ENCODE results near the gene AP2A2. TPM values are rescaled to one million over a fixed set of nuclear protein-coding genes. Genes with fewer than 3 reads are reported as not detected.

The AP2A2 gene
- total RNA-seq, 4 donors from 2014 or later = 70.5 to 130 (median 102) TPM

DNA sequence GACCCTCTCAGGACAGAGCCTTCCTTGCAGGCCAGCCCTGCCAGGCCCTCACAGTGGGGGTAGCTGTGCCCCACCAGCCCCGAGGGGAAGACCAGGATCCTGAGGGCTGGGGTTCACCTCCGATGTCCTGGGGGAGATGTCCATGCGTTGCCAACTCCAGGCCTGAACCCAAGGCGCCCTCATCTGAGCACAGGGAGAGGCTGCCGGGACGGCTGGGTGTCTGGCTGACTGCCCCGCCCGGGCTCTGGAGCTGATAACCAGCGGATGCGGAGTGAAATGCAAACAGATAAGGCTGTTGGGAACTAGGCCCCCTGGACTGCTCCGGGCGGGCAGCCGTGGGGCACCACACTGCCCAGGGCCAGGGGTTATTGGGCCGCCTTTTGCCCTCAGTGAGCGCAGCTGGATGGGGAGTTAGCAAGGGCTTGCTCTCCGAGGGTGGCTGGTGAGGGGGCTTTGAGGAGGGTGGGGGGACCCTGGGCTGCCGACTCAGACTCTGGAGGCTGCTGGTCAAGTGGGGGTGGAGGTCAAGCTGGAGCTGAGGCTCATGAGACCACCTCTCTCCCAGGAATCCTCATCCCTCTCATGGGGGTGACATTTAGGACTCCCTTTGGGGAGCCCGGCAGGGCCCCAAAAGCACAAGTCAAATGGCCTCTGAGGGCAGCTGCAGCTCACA is 116.4 kb downstream of the AP2A2 start:
- in situ Hi-C loops (cut with MboI; ENCODE audit: low pct_ligation_motif_present in 1 of 4, low pct_unique_long_range_greater_than_20kb in 1 of 4, low sequenced_read_pairs in 3 of 4) (loop anchor here in 3 of 4 donors (25.0 kb wide), 2 partner anchors 130 to 180 kb away; partner anchors contain the start of gene CHID1 (in 1 of the 3)), intact Hi-C loops (cut with DNase I; ENCODE audit: low total_unique reads) (no loop called here)
- peak; percentile 53 for DNase-seq
- TF ChIP-seq POLR2A (IDR thresholded peaks at IDR 0.05) = no peak
- Histone ChIP-seq H3K4me3 (no peak overlapping the region), H3K27ac (no peak overlapping the region), H3K4me1 (peaks cover 0 to 5% (median 2%) of the 10 kb centered on the region in 4 donors), H3K27me3 (peaks cover 49% of the 10 kb centered on the region), H3K9me3 (no peaks in the 10 kb centered on the region), H3K36me3 (no peaks in the 10 kb centered on the region)
- 54% methylated on average over 16 of the region's 18 CpGs; no CpG with 5 or more reads in 1 of the 2 donors for WGBS, 2 donors (ENCODE audit: low coverage in 1 of 2)

- no peak for DNase-seq
Observed at GRCh38 chr11:1042626-1043562, 117.2 kb downstream of the AP2A2 start.

DNA sequence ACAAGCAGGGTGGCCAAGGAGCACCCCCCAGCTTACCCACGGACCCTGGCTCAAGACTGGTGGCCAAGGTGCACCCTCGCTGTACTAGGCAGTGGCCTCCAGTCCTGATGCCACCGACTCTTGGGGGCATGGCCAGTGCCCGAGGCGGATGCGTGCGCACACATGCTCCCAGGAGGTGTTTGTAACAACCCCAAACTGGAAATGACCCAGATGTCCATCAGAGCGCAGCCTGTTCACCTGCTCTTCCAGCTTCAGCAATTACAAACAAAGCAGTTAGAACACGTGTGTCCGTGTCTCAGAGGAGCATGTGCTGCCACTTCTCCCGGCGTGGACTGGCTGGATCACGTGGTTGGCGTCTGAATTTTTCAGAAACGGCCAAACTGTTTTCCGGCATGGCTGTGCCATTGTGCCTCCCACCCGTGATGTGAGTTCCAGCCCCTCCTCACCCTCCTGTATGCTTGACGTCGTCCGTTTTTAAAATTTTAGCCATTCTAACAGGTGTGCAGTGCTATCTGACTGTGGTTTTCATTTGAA is 118.0 kb downstream of the AP2A2 start:
- TF ChIP-seq, protein P1, sequence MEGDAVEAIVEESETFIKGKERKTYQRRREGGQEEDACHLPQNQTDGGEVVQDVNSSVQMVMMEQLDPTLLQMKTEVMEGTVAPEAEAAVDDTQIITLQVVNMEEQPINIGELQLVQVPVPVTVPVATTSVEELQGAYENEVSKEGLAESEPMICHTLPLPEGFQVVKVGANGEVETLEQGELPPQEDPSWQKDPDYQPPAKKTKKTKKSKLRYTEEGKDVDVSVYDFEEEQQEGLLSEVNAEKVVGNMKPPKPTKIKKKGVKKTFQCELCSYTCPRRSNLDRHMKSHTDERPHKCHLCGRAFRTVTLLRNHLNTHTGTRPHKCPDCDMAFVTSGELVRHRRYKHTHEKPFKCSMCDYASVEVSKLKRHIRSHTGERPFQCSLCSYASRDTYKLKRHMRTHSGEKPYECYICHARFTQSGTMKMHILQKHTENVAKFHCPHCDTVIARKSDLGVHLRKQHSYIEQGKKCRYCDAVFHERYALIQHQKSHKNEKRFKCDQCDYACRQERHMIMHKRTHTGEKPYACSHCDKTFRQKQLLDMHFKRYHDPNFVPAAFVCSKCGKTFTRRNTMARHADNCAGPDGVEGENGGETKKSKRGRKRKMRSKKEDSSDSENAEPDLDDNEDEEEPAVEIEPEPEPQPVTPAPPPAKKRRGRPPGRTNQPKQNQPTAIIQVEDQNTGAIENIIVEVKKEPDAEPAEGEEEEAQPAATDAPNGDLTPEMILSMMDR (IDR thresholded peaks at IDR 0.05) = no peak
- no peak for TF ChIP-seq EP300 (IDR thresholded peaks at IDR 0.05; ENCODE audit: low read depth)
- no peak for TF ChIP-seq POLR2AphosphoS5 (IDR thresholded peaks at IDR 0.05)
- no peak for TF ChIP-seq POLR2A (IDR thresholded peaks at IDR 0.05)
- H3K36me3 ChIP-seq = no peaks in the 10 kb centered on the region
- in situ Hi-C loops (cut with MboI; ENCODE audit: low pct_ligation_motif_present in 1 of 4, low pct_unique_long_range_greater_than_20kb in 1 of 4, low sequenced_read_pairs in 3 of 4) (loop anchor here in 3 of 4 donors (25.0 kb wide), 2 partner anchors 131 to 181 kb away; partner anchors contain the start of gene CHID1 (in 1 of the 3)), intact Hi-C loops (cut with DNase I; ENCODE audit: low total_unique reads) (no loop called here)
- H3K27me3 ChIP-seq = peaks cover 57% of the 10 kb centered on the region
- no peak for DNase-seq
- no peaks in the 10 kb centered on the region for H3K9me3 ChIP-seq
- H3K27ac ChIP-seq = no peak overlapping the region
- WGBS, 2 donors (ENCODE audit: low coverage in 1 of 2) = 59 to 60% methylated on average over 6 to 20 of the region's 20 CpGs
- peaks cover 0 to 5% (median 2%) of the 10 kb centered on the region in 4 donors for H3K4me1 ChIP-seq
- no peak overlapping the region for H3K4me3 ChIP-seq

More at GRCh38 chr11:1042626-1043562, 117.2 kb downstream of the AP2A2 start:
- Histone ChIP-seq H3K9me3 (no peaks in the 10 kb centered on the region), H3K36me3 (no peaks in the 10 kb centered on the region), H3K4me1 (peaks cover 0 to 5% (median 2%) of the 10 kb centered on the region in 4 donors), H3K4me3 (no peak overlapping the region), H3K27ac (no peak overlapping the region), H3K27me3 (peaks cover 49% of the 10 kb centered on the region)
- in situ Hi-C loops (cut with MboI; ENCODE audit: low pct_ligation_motif_present in 1 of 4, low pct_unique_long_range_greater_than_20kb in 1 of 4, low sequenced_read_pairs in 3 of 4) (loop anchor here in 3 of 4 donors (25.0 kb wide), 2 partner anchors 131 to 181 kb away; partner anchors contain the start of gene CHID1 (in 1 of the 3)), intact Hi-C loops (cut with DNase I; ENCODE audit: low total_unique reads) (no loop called here)
- 69% methylated on average over 20 of the region's 26 CpGs; no CpG with 5 or more reads in 1 of the 2 donors for WGBS, 2 donors (ENCODE audit: low coverage in 1 of 2)
- TF ChIP-seq POLR2AphosphoS5 (IDR thresholded peaks at IDR 0.05) = no peak
- TF ChIP-seq, protein P1 (IDR thresholded peaks at IDR 0.05) = no peak
- TF ChIP-seq EP300 (IDR thresholded peaks at IDR 0.05; ENCODE audit: low read depth) = no peak
- no peak for TF ChIP-seq POLR2A (IDR thresholded peaks at IDR 0.05)

DNA sequence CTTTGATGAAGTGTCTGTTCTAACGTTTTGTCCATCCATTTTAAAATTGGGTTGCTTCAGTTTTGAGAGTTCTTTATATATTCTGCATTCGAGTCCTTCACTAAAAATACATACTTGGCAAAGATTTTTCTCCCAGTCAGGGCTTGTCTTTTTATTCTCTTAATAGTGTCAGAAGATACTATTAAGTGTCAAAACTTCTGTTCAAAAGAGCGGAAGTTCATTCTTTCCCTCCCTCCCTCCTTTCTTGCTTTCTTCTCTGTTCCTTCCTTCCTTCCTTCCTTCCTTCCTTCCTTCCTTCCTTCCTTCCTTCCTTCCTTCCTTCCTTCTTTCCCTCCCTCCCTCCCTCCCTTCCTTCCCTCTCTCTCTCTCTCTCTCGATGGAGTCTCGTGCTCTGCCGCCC is 118.5 kb downstream of the AP2A2 start:
- Histone ChIP-seq H3K36me3 (no peaks in the 10 kb centered on the region), H3K4me1 (peaks cover 0 to 5% (median 2%) of the 10 kb centered on the region in 4 donors), H3K4me3 (no peak overlapping the region), H3K9me3 (no peaks in the 10 kb centered on the region), H3K27ac (no peak overlapping the region), H3K27me3 (peaks cover 62% of the 10 kb centered on the region)
- TF ChIP-seq EP300 (IDR thresholded peaks at IDR 0.05; ENCODE audit: low read depth) (no peak), POLR2AphosphoS5 (IDR thresholded peaks at IDR 0.05) (no peak), POLR2A (IDR thresholded peaks at IDR 0.05) (no peak)
- TF ChIP-seq, protein P1 (IDR thresholded peaks at IDR 0.05) = no peak
- WGBS, 2 donors (ENCODE audit: low coverage in 1 of 2) = 44 to 48% methylated on average over 2 to 6 of the region's 6 CpGs
- intact Hi-C loops (cut with DNase I; ENCODE audit: low total_unique reads) (no loop called here), in situ Hi-C loops (cut with MboI; ENCODE audit: low pct_ligation_motif_present in 1 of 4, low pct_unique_long_range_greater_than_20kb in 1 of 4, low sequenced_read_pairs in 3 of 4) (loop anchor here in 3 of 4 donors (25.0 kb wide), 2 partner anchors 132 to 182 kb away; partner anchors contain the start of gene CHID1 (in 1 of the 3))
- DNase-seq = no peak
